MCF 10A (cell line): ENCODE measurements around the gene PDZRN3. TPM values are rescaled to one million over a fixed set of nuclear protein-coding genes. Genes with fewer than 3 reads are reported as not detected.

Experiments used
- BruUV-seq: library from RNA; stranded (reverse); fragments of 400-500 nt; replicated peaks from 2 replicates; lab custom pipeline; 2021; lab: Mats Ljungman, UMichigan
- CTCF ChIA-PET: fragments of 300-600 bp; sonication (Branson Sonifier 250); formaldehyde crosslinking; extraction: SDS; loops from one replicate; lab custom pipeline; 2021; ENCODE audit warnings: antibody characterized with exemption, inconsistent platforms; lab: Yijun Ruan, JAX
- POLR2A ChIA-PET: fragments of 300-600, 350-650 bp; sonication (Branson Sonifier 250); formaldehyde crosslinking; extraction: SDS; loops from one replicate; lab custom pipeline; 2020; ENCODE audit warnings: antibody characterized with exemption, inconsistent platforms; lab: Yijun Ruan, JAX
- DNase-seq: peaks from one replicate; pipeline ENCODE4 v3.0.0-alpha.2; 2018; ENCODE audit not compliant: unreplicated experiment
- H3K27ac Mint-ChIP-seq: one replicate; pipeline ENCODE4 v1.8.0; 2022; ENCODE audit warnings: mild to moderate bottlenecking, low read depth, mixed read lengths; ENCODE audit not compliant: unreplicated experiment
- H3K27me3 Mint-ChIP-seq: one replicate; pipeline ENCODE4 v1.8.0; 2022; ENCODE audit warnings: mixed read lengths; ENCODE audit not compliant: insufficient read depth, unreplicated experiment
- H3K36me3 Mint-ChIP-seq: one replicate; pipeline ENCODE4 v1.8.0; 2022; ENCODE audit warnings: mild to moderate bottlenecking, moderate library complexity, mixed read lengths; ENCODE audit not compliant: insufficient read depth, unreplicated experiment
- H3K4me1 Mint-ChIP-seq: one replicate; pipeline ENCODE4 v1.8.0; 2022; ENCODE audit warnings: mixed read lengths; ENCODE audit not compliant: insufficient read depth, unreplicated experiment
- H3K4me3 Mint-ChIP-seq: one replicate; pipeline ENCODE4 v1.8.0; 2022; ENCODE audit warnings: mild to moderate bottlenecking, moderate library complexity, mixed read lengths; ENCODE audit not compliant: unreplicated experiment
- H3K9me3 Mint-ChIP-seq: one replicate; pipeline ENCODE4 v1.8.0; 2022; ENCODE audit warnings: mixed read lengths; ENCODE audit not compliant: unreplicated experiment
- intact Hi-C: fragments of 100-400 bp; cut with micrococcal nuclease; formaldehyde crosslinking; loops from 2 replicates; pipeline ENCODE4 v1.14.1; 2022
- total RNA-seq: library from RNA; stranded (reverse); gene quantifications from 2 replicates; pipeline ENCODE4 v1.2.3, GENCODE V29; 2022
- TF ChIP-seq, protein P1 (sequence below): fragments of 200-600 bp; IDR thresholded peaks from one replicate; pipeline ENCODE4 v1.8.0; 2022; ENCODE audit warnings: antibody characterized with exemption, mild to moderate bottlenecking; ENCODE audit not compliant: unreplicated experiment

The PDZRN3 gene
- total RNA-seq, 1 experiment from 2014 or later = not detected

DNA sequence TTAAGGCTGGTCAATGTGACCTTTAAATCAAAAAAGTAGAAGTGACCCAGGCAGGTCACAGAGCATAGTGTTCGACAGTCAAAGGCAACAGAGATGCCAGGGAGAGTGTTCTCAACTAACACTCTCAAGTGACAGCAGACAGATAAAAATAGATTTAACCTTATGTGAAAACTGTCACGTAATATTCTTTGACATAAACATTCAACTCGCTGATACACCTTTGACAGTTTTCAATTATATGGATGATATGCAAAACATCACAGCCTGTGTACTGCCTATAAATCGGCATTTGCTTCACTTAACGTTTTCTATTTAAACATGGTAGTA lies 15.5 kb downstream of the PDZRN3 start:
- DNase-seq = no peak
- CTCF ChIA-PET = no interaction called here
- H3K27ac Mint-ChIP-seq = no peak overlapping the region
- no TSS peak for BruUV-seq
- H3K36me3 Mint-ChIP-seq = no peaks in the 10 kb centered on the region
- intact Hi-C loops = no loop called here
- peaks cover under 1% of the 10 kb centered on the region for H3K27me3 Mint-ChIP-seq
- TF ChIP-seq, protein P1, sequence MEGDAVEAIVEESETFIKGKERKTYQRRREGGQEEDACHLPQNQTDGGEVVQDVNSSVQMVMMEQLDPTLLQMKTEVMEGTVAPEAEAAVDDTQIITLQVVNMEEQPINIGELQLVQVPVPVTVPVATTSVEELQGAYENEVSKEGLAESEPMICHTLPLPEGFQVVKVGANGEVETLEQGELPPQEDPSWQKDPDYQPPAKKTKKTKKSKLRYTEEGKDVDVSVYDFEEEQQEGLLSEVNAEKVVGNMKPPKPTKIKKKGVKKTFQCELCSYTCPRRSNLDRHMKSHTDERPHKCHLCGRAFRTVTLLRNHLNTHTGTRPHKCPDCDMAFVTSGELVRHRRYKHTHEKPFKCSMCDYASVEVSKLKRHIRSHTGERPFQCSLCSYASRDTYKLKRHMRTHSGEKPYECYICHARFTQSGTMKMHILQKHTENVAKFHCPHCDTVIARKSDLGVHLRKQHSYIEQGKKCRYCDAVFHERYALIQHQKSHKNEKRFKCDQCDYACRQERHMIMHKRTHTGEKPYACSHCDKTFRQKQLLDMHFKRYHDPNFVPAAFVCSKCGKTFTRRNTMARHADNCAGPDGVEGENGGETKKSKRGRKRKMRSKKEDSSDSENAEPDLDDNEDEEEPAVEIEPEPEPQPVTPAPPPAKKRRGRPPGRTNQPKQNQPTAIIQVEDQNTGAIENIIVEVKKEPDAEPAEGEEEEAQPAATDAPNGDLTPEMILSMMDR = no peak
- H3K4me3 Mint-ChIP-seq = no peak overlapping the region
- POLR2A ChIA-PET = no interaction called here
- no peaks in the 10 kb centered on the region for H3K4me1 Mint-ChIP-seq
- no peaks in the 10 kb centered on the region for H3K9me3 Mint-ChIP-seq

DNA sequence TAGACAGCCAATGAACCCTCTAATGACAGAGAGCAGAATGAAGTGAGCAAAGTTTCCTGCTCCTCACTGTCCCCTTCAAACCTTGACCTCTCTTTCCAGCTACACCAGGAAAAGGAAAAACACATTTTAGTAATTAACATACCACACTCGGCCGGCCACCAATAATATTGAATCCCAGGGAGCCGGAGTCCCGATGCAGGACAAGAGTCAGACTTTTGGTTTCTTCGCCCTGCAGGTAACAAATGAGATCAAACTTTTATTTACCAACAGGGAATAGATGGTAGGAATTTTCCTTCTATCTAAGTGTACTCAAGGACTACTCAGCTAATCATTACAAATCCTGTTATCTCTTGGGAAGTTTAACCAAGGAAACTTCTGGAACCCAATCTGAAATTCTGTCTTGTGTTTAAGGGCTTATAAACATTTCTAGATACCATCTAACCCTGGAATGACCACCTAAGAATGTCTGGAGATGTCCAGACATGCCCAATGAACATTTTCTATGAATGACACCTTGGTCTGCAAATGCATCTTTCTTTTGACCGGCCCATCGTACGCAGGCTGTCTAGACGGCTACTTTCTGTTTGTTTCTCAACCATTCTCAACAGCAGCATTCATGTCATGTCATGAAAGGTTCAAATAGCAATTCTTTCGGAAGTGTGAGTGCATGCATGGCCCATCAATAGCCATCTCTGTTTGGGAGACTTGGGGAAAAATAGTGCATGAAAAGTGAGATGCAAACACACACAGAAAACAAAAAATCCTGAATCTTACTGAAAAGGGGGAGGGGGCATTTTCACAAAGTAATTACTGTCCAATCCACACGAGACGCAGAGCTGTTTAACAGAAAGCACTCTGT lies 16.1 kb downstream of the PDZRN3 start:
- Mint-ChIP-seq H3K36me3 (no peaks in the 10 kb centered on the region), H3K9me3 (no peaks in the 10 kb centered on the region), H3K27ac (no peak overlapping the region), H3K4me1 (no peaks in the 10 kb centered on the region), H3K4me3 (no peak overlapping the region), H3K27me3 (no peaks in the 10 kb centered on the region)
- intact Hi-C loops = no loop called here
- TF ChIP-seq, protein P1 = no peak
- POLR2A ChIA-PET = no interaction called here
- no peak for DNase-seq
- no TSS peak for BruUV-seq
- CTCF ChIA-PET = interaction anchor here (0.6 to 0.8 kb wide), 3 partner anchors 32 to 161 kb away, joined by 3 read pairs; no protein-coding TSS in a partner anchor

DNA sequence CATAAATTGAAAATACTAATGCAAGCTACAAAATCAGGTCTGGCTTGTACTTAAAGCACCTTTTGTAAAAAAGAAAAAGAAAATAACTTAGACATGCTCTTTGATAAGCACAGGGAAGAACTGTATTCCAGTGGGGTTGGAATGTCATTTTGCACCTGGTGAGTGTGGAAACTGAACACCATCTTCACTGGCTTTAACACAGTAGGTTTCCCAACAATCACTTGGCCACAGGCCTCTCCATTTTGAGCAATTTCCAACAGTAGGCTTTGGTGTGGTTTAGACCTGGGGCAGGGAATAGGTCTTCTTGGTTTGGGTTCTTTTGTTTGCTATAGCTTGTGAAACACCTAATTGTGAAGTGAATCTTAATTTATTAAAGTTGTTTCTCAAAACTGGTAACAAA lies 18.9 kb downstream of the PDZRN3 start:
- POLR2A ChIA-PET = interaction anchor here (1.4 kb wide), 1 partner anchor 9 kb away, joined by 5 read pairs; no protein-coding TSS in a partner anchor

DNA sequence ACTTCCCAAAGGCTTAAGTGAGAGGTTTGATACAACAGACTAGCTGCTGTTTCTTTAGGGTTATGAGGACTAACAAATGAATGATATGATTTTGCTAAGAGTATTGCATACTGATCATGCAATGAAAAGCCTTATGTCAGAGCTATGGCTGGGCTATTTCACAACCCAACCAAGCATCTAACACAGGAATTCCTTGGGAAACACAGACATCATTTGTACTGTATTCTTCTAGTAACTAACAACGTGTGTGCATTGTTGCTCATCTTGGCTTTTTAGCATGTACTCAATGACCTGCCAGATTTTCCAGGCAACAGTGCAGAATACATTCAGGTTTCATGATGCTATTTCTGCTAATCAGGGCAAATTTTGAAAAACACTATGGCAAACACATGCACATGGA lies 19.3 kb downstream of the PDZRN3 start:
- BruUV-seq = no TSS peak
- DNase-seq = no peak
- ChIA-PET CTCF (interaction anchor here (0.6 to 1.6 kb wide), 2 partner anchors 9 to 162 kb away, joined by 3 to 6 read pairs; no protein-coding TSS in a partner anchor), POLR2A (interaction anchor here (1.4 kb wide), 1 partner anchor 9 kb away, joined by 5 read pairs; no protein-coding TSS in a partner anchor)
- Mint-ChIP-seq H3K27ac (no peak overlapping the region), H3K9me3 (no peaks in the 10 kb centered on the region), H3K4me1 (no peaks in the 10 kb centered on the region), H3K27me3 (no peaks in the 10 kb centered on the region), H3K36me3 (no peaks in the 10 kb centered on the region), H3K4me3 (no peak overlapping the region)
- TF ChIP-seq, protein P1 = no peak
- intact Hi-C loops = no loop called here

More for the DNA sequence above, 18.9 kb downstream of the PDZRN3 start:
- intact Hi-C loops = no loop called here
- Mint-ChIP-seq H3K4me1 (no peaks in the 10 kb centered on the region), H3K9me3 (no peaks in the 10 kb centered on the region), H3K36me3 (no peaks in the 10 kb centered on the region), H3K27ac (no peak overlapping the region), H3K4me3 (no peak overlapping the region), H3K27me3 (no peaks in the 10 kb centered on the region)
- CTCF ChIA-PET = interaction anchor here (0.6 to 1.6 kb wide), 2 partner anchors 8 to 161 kb away, joined by 3 to 6 read pairs; no protein-coding TSS in a partner anchor
- TF ChIP-seq, protein P1 = no peak
- DNase-seq = no peak
- BruUV-seq = no TSS peak
